DMS79 treated with DMSO at 0.1 percent for 48 hours (cell line): ENCODE results near the gene LMAN2.
"Not testable (repeated sequence)": the region's sequence is repeated elsewhere in the genome, so short reads cannot be mapped to it uniquely, and the experiment has no call there.

Experiments
- DNase-seq: peaks from one replicate; lab custom pipeline; 2025; lab: John Stamatoyannopoulos, UW

LMAN2 gene

DNA sequence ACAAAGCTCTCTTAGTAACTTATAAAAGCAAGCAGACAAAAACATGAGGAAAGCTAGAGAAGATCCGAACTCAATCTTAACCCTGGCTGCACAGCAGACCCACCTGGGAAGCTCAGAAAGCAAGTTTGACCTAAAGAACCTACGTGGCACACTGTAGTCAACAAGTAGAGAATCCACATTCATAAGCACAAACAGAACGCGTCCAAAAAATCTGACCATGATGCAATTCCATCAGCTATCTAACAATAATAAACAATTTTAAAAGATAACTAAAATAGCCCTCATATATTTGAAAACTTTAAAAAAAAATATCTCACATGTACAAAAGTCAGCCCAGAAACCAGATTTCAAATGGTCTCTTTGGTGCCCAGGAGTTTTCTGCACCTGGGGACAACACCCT is 4.6 kb downstream of the LMAN2 start:
- DNase-seq = no peak

DNA sequence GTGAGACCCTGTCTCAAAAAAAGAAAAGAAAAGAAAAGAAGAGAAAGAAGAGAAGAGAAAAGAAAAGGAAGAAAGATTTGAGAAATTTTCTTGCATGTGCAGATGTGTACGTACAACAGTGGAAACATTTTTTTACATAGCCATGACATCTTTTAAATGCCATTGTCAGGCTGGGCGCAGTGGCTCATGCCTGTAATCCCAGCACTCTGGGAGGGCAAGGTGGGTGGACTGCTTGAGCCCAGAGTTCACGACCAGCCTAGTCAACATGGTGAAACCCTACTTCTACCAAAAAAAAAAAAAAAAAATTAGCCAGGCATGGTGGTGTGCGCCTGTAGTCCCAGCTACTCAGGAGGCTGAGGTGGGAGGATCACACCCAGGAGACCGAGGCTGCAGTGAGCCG is 6.6 kb downstream of the LMAN2 start:
- DNase-seq = no peak

DNA sequence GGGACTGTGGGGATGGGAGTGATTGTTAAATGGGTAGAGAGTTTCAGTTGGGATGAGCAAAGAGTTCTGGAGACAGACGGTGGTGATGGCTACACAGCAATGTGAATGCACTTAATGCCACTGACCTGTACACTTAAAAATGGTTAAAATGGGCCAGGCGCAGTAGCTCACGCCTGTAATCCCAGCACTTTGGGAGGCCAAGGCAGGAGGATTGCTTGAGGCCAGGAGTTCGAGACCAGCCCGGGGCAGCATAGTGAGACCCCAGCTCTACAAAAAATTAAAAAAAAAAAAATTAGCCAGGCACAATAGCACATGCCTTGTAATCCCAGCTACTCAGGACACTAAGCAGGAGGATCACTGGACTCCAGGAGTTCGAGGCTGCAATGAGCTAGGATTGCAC is 7.7 kb downstream of the LMAN2 start:
- no peak for DNase-seq

DNA sequence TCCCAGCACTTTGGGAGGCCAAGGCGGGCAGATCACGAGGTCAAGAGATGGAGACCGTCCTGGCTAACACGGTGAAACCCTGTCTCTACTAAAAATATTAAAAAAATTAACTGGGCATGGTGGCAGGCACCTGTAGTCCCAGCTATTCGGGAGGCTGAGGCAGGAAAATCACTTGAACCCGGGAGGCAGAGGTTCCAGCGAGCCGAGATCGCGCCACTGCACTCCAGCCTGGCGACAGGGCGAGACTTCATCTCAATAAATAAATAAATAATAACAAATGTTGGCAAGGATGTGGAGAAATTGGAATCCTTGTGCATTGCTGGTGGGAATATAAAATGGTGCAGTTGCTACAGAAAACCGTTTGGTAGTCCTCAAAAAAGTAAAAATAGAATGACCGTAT is 8.5 kb downstream of the LMAN2 start:
- not testable (repeated sequence) for DNase-seq

DNA sequence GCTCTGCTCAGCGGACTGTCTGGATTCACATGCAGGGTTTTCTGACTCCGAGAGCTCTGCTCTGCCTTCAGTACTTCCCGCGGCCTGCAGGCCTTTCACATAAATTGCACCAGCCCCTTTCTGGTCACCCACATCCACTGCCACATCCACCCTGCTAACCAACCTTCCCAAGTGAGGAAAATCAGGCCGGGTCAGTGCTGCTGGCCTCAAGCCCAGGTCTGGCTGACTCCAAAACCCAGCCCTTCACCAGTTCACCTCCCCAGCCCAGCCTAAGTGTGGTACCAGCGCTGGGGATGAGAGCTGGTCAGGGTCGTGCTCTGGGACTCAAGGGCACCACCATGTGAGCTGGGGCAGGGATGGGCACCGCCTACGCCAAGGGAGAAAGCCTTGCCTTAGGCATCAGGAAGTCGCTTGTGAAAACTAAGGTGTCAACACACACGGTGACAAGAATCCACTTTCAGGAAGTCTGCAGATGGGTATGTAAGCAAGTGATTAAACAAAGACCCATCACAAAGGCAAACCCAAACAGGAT is 12.3 kb downstream of the LMAN2 start:
- DNase-seq = no peak

DNA sequence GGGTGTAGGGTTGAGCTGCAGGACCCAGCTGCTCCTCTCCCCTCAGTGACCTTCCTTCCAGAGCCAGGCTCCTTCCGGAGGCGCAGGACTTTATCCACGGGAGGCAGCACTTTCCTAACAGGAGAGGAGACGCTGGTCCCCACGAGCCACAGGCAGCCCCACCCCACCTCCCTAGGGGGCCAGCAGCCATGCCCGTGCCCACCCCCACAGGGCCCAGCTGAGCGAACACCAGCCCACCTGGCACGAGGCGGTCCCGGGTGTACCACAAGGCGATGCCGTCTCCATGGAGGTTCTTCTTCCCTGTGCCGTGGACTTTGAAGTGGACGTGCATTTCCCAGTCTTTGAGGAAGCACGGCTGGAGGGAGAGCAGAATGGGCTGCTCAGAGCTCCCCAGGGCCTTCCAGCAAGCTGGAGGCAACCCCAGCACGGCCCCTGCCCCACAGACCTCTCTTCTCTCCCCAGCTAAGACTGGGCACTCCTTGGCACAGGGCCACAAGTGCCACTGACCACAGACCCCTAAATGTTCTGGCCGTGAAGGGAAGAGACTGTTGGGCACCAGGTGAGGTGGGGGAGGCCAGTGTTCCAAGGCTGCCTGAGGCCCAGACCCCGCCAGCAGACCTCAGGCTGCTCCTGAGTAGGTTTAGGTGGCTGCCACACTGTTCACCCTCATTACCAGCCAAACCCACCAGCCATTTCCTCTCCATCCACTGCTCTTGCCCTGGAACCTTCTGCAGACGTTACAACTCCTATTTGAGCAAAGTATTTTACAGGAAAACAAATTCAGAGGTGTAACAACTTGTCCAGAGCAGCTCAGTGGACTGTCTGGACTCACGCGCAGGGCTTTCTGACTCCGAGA is 13.0 kb downstream of the LMAN2 start:
- DNase-seq = no peak

DNA sequence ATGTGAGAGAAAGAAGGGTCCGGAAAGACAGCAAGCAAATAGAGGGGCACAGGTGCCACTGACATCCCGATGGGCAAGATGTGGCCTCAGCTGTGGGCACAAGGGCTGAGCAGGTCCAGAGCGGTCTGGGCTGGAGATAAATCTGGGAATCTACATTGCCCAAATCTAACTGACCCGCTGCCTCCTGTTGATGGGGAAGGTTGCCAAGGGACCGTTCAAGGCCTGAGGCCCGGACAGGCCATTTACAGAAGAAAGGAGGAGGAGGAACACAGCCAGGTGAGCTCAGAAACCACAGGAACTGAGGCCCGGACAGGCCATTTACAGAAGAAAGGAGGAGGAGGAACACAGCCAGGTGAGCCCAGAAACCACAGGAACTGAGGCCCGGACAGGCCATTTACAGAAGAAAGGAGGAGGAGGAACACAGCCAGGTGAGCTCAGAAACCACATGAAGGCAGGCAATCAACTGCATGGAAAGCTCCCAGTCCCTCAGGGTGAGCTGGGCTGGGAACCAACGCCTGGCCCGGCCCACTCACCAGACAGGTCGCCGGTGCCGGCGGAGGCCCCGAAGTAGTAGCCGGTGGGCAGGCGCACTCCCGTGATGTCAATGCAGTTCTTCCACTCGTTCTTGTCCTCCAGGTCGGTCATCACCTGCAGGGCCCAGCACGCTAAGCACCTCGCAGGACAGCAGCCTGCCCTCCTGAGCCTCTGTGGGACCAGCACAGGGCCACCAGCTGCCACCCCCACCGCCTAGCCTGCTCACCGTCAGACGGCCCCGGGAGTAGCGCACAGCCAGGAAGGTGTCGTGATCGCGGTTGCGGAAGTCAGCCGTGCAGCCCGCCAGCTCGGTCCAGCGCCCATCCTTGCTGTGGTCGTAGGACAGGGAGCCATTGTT is 14.6 kb downstream of the LMAN2 start:
- no peak for DNase-seq

DNA sequence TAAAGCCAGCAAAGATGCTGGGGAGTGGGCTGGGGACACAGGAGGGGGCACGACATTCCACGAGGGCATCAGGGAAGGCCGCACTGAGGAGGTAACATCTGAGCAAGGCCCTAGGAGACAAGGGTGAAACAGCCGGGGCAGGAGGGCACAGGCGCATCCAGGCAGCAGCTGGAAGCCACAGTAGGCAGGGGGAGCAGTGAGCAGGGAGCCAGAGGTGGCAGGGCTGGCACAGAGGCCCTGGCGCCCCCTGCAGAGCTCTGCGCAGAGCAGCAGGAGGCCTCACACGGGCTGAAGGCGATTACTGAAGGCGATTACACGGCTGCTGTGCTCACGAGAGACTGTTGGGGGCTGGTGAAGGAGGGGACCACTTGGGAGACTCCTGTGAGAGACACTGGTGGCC is 15.4 kb downstream of the LMAN2 start:
- DNase-seq = no peak

DNA sequence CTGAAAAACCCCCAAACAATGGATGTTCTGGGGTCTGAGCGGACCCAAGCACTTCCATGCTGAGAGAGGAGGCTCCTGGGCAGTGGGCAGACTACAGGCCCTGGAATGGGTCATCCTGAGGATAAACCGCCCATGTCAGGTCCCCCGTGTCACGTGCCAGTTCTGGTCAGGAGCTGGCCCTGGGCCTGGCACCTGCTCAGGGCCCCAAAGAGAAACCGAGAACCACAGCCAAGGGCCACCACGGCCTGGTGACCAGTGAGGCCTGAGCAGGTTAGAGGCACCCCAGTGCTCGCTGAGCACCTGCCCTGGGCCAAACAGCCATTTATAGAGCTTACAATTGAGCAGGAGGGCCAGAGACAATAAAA is 15.8 kb downstream of the LMAN2 start:
- no peak for DNase-seq

DNA sequence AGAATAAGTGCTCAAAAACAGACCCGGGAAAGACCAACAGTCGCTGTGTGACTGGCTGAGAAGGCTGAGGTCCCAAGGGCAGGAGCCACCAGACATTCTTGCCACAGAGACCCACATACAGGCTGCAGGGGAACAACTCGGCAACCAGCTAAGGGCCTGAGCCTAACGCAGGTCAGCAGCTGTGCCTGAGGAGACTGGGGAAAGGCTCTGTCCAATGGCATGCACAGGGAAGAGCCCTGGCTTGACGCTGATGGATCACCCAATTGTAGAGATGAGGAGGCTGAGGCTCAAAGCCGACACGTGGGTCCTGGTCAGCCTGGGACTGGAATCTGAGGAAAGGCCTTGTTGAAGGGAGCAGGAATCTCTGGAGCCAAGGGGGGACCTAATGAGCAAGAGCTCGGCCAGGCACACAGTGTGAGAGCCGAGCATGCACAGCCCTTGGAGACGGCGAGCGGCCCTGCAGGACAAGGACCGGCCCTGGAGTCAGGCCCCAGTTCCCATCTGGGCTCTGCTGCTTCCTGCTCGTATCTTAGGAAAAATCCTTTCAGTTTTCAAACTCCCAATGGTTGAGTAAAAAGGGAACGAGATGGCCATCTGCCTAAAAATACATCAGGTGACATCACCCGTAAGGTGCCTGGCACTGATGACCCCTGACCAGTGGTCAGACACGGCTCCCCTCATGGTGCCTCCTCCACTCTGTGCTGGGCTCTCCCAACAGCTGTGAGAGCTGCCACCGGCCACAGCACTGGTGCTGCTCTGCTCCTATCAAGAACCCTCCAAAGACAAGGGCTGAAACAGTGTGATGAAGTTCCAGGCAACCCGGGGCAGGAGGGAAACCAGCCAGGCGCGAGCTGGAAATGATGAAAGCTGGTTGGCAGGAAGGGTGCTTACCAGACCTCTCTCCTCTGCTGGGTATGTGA is 16.4 kb downstream of the LMAN2 start:
- DNase-seq = no peak

DNA sequence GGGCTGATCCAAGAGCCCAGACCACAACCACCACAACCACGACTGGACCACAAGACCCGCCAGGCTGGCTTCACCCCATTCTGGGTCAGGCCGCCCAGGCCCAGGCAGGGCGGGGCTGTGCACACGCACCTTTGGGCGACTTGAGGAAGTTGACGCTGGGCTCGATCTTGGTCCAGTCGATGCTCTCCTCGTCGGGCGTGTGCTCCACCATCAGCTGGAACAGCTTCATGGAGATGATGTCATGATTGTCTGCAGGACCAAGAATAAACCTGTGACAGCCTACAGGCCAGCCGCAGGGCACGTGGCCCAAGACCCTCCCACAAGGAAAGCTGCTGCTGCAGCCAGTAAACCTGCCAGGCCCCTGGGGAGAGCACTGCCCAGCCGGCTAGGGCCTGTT is 17.3 kb downstream of the LMAN2 start:
- no peak for DNase-seq

DNA sequence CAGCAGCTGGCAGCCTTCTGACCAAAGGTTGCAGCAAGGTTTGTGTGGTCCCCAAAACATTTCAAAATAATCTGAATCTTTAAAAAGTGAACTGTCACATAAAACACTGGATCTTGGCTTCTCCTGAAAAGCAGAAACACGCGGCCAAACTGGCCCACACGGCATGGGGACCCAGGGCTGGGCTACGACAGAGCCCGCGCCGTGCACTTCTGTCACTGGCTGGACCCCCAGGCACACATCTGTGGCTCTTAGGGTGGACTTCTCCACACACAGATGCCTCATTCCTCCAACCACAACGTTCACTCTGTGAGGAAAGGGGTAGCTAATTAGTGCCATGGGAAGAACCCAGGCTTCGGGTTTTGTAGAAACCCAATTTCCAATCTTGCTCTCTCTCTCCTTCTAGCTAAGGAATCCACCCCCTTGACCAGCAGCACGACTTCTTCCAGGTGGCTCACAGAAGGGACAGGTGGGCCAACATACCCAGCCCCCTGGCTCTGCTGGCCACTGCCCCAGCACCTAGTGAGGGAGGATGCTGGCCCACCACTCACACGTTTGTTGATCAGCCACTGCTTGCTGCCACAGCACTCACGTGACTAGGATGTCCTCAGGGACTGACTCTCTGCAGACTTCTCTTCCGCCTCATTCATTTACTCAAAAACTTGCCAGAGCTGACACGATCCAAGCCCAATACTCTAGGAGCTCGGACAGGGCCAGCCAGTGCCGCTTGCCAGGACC is 17.9 kb downstream of the LMAN2 start:
- DNase-seq = no peak

DNA sequence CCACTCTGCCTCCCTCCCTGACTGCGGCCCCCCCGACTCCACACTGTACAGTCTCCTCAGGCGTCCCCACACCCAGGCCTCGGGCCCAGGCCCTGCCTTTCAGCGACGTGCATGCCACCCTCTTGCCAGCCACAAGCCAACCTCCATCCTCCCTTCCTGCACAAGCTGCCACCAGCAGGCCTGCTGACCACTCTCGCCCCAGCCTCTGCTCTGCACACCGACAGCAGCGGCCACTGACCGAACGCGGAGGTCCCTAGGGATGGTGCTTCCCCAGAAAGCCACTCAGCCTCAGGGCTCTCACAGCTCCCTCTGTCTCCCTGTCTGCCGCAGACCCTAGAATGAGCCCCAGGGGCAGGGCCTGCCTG is 18.6 kb downstream of the LMAN2 start:
- DNase-seq = no peak

DNA sequence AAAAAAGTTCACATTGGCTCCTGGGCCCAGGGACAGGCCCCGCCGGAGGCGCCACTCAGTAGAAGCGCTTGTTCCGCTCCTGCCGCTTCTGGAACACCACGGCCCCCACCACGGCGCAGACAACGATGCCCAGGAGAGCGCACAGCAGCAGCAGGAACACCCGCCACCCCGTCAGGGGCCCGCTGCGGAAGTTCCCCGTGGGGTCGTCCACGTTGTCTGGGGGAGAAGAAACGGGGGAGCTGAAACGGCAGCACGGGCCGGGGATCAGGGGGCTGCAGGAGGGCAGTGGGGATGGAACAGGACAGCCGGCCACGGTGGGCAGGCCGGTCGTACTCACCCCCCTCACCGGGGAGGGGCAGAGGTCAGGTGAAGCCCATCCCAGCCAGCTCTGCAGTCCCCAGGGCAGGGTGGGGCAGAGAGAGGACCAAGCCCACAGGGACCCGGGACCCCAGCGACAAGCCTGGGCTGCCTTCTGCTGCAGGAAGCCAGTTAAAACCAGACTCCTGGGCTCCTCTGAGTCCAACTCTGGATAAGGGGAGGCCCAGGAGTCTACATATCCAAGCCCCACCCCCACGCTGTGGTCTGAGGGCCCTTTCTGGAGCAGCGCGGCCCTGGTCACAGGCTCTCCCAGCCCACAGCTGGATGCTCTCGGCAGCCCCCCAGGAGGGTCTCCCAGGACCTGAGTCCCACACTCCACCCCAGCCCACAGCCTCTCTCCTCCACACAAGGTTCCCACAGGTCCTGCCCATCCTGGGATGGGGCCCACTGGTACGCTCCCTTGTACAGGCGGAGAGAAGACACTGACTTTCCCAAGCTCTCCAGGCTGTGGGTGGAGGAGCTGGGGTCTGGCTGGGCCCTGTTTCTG is 19.2 kb downstream of the LMAN2 start:
- no peak for DNase-seq

DNA sequence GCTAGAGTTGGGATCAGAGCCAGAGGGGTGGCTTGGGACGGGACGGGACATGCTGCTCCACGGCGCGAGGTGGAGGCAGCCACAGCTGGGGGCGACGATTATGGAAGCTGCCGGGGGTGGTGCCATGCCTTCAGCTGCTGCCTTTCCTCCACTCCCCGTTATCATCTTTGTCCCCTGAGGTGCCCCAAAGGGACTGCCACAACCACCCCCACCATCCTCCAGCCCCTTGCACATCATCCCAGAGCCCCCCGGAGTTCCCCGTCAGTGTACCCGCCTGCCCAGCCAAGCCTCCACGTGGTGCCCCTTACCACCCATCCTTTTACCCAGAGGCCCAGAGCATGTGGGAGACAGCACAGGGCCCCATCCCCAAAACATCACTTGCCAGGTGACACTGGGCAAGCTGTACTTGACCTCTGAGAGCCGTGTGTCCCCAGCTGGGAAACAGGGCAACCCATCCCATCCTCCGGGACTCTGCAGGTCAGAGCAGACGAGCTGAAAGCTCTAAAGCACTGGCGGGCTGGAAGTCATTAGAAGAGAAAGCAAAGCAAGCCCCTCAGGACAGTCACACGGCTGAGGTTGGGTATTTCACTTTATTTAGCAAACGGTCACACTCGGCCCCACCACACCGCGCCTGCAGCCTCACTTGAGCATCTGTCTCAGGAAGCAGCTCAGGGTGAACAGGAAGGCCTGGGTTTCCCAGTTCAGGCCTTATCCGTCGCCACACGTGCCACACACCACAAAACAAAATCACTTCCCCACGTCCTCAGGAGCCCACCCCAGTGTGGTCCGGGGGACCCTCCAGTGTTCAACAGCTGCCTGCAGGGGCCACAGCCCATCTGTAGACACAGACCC is 20.3 kb downstream of the LMAN2 start:
- no peak for DNase-seq

DNA sequence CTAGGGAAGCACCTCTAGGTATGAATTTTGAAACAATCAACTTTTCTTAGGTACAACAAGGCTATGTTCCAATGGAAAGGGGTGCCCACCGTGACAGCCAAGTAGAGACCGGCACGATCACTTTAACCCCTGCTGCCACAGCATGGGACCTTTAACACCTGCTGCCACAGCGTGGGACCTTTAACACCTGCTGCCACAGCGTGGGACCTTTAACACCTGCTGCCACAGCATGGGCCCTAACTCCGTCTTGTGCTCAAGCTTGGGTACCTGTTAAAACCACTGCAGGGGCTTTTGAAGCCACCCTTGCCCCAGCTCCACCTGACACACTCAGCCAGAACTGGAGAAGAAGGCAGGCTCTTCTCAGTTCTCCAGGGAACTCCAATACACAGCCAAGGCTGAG is 21.6 kb downstream of the LMAN2 start:
- no peak for DNase-seq

DNA sequence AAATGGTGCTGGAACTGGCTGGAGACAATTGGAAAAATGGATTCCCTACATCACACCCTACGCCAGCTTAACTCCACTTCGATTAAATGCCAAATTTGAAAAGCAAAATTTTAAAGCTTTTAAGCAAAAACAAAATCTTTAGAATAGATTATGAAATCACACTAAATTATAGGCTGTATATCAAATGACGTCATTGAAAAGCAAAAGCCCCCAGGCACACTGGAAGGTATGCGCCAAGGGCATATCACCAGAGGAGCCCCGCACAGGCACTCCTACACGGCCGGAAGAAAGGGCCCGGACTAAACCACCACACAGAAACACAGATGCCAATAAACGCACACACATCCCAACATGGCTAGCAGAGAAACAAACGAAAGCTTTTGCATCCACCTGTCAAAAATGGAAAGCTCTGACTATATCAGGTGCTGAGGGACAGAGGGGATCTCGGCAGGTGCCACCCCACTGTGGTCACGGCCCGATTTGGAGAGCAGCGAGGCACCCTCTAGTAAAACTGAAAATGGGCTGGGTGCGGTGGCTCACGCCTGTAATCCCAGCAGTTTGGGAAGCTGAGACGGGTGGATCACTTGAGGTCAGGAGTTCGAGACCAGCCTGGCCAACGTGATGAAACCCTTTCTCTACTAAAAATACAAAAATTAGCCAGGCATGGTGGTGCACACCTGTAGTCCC is 22.8 kb downstream of the LMAN2 start:
- no peak for DNase-seq
